ENCODE measurements around the gene DDX47.
"Not testable (repeated sequence)": the region's sequence is repeated elsewhere in the genome, so short reads cannot be mapped to it uniquely, and the experiment has no call there.

Gene DDX47

DNA sequence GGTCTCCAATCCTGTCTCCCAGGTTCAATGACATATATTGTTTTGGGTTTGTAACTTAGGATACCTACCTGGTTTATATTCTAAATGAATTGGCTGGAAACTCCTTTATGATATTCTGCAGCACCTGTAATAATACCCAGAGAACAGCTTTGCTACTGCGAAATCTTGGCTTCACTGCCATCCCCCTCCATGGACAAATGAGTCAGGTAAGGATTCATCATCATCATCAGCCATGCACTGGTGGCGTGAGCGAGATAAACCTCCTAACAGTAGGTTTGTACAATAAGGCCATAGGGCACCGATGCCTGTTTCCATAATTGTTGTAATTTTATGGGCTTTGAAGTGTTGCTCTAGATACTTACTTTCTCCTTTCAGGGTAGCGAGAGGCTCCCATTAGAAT, 10.7 kb downstream of the DDX47 start:
- DNase-seq: no peak

DNA sequence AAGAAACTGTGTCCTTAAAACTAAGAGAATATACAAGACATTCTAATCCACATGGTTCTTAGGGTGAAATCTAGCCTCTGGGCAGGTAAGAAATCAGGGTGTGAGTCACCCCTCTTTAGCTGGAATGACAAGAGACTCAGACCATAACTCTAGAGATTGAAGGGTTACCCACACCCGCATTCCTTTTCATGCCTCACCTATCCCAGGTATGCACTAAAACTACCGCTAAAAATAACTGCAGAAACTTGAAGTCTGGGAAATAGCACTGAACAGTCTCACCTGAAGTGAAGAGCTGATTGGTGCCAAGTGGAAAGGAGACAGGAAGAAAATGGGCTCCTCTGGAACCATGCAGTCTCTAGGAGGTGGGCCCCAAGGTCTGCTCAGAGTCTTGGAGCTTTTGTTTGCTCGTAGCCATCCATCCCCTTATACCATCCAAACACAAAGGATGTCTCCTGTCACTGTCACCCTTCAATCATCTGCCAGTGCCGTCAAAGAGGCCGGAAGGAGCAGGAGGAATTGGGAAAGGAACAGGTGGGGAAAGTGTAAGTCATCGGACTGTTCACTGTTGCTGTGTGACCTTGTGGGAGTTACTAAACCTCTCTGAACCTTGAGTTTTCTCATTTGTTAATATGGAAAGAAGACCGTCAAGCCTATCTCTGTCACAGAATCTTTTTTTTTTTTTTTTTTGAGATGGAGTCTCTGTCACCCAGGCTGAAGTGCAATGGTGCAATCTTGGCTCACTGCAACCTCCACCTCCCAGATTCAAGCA, 22.4 kb downstream of the DDX47 start:
- DNase-seq: no peak

DNA sequence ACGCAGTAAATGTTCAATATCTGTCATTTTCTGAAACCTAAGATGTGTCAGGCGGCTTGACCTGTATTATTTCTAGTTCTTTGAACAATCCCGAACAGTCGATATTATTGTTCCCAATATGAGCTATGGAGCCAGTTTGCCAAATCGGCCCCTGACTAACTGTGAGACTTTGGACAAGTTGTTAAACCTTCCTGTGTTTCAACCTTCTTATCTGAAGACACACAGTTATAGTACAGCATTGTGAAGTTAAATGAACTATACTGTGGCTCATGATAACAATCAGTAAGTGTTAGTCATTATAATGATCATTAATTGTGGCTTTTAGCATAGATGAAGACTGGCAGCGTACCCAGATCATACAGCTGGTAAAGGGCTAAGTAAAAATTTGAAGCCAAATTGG, 23.4 kb downstream of the DDX47 start:
- no peak for DNase-seq

DNA sequence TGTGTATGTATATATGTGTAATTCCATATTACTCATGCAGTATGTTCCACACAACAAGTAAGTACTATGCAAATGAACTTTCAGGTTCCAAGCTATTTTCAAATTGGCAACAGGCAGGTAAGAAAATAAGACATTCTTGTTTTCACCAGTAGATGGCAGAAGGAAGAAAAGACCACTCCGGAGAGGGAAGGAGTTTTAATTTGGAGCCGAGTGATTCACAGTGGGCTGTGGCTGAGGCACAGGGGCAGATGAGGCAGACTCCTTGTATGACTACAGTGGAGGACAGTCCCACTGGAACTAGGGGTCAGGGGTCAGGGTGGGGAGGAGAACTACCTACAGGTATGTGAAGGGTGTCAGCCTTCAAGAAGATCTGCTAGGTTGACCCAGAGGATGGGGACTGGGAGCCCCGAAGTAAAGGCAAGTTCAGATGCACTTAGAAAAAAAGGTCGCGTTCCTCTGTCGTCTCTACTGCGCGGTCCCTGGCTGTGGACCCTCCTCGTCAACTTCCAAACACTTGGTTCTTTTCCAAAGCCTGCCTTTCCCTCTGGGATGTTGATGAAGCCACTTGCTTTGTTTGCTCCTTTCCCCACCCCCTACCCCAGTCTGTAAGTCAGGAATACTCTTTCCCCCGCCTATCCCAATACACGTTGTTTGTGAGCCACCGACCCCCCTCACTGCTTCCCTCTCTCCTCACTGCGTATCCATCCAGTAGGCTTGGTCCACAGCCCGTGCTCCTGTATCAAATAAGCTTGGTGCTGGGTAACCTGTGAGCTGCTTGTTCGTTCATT, 24.1 kb downstream of the DDX47 start:
- peak; percentile 68 for DNase-seq

DNA sequence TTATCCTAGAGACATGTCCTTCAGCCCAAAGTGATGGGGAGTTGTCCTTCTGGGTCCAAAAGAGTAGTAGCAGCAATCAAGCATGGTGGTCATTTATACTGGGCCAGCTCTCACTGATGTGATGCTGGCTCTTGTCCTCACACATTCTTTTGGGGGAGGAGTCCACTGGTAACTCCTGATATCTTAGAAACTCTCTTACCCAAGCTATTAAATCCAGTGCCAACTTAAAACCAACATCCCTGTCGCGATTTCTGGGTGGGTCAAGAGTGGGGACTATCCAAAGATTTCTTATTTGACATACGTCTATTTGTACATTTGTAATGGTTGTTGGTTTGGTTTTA, 24.6 kb downstream of the DDX47 start:
- no peak for DNase-seq

DNA sequence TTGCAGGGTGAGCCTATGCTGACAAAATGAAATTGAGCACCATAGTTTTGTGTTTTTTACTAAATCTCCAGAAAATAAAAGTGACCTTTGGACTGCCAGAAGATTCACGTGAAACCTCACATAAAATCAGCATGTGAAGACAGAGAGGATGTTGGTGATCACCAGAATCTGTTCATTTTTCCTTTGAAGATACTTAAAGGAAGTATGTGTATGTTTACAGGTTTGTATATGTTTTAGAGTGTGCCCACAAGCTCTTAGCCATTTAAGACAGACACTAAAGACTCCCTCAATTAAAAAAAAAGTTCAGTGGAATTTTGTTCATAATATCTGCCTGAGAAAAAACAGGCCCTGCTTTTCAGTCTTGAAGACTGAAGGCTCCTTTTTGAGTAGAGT, 25.9 kb downstream of the DDX47 start:
- no peak for DNase-seq

DNA sequence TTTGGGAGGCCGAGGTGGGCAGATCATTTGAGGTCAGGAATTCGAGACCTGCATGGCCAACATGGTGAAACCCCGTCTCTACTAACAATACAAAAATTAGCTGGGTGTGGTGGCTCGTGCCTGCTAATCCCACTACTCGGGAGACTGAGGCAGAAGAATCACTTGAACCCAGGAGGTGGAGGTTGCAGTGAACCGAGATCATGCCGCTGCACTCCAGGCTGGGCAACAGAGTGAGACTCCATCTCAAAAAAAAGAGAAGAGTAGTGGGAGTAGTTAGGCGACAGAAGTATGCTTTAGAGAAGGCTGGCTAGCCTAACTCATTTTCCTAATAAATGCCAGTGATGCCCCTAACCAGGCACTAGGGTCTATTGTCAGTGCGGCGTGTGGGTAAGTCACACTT, 26.3 kb downstream of the DDX47 start:
- not testable (repeated sequence) for DNase-seq

DNA sequence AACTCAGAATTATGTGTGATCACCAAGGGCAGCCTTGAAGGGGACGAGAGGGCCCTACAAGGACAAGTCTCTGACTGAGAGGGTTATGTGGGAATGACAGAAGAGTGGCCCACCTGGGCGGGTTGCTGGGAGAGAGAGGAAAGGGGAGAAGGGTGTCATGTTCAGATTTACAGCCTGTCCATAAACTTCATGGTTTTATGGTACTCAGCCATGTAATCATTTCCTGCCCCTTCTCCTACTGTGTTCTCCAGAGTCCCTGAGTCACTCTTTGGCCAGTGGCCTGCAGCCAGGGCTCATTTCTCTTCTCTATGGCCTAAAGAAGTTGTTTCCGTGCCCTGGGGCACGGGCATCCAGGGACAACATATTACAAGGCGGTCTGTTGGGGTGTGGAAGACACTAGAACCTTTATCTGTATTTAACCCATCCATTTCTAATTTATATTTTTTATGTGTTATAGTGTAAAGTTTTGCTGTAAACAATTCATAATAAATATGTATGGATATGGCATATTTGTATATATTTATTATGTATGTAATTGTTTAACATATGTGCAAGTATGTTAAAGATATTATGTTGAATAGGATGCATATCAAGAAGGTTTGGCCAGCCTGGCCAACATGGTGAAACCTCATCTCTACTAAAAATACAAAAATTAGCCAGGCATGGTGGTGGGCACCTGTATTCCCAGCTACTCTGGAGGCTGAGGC, 26.9 kb downstream of the DDX47 start:
- DNase-seq: no peak

DNA sequence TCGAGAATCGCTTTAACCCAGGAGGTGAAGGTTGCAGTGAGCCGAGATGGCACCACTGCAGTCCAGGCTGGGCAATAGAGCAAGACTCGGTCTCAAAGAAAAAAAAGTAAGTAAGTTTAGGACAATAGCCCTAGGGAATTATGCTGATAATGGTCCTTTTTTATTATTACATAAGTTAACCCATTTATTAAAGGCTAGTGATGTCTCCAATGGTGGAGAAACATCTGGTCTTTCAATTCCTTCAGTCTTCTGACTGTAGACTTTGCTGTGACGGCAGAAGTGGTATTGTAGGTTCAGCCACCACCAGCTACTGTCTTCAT, 27.4 kb downstream of the DDX47 start:
- no peak for DNase-seq

DNA sequence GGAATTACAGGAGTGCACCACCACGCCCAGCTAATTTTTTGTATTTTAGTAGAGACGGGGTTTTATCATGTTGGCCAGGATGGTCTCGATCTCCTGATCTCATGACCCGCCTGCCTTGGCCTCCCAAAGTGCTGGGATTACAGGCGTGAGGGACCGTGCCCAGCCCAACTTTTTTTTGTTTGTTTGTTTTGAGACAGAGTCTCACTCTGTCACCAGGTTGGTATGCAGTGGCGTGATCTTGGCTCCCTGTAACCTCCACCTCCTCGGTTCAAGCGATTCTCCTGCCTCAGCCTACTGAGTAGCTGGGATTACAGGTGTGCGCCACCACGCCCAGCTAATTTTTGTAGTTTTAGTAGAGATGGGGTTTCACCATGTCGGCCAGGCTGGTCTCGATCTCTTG, 28.3 kb downstream of the DDX47 start:
- not testable (repeated sequence) for DNase-seq

DNA sequence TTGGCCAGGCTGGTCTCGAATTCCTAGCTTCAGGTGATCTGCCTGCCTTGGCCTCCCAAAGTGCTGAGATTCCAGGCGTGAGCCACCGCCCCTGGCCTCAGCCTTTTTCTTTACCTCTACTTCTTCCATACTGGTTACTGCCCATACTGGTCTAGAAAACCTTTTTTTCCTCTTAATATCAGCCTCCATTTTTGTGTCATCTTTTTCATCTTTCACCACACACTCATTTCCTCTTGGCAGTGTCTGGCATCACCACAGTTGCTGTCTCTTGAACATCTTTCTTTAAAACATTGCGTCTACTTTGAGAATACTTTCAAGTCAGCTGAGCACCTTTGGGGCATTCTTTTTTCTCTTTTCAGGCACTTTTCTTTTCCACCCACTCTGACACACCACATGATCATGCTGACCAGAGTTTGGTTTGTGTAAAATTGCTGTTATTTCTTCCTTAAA, 32.7 kb downstream of the DDX47 start:
- no peak for DNase-seq

DNA sequence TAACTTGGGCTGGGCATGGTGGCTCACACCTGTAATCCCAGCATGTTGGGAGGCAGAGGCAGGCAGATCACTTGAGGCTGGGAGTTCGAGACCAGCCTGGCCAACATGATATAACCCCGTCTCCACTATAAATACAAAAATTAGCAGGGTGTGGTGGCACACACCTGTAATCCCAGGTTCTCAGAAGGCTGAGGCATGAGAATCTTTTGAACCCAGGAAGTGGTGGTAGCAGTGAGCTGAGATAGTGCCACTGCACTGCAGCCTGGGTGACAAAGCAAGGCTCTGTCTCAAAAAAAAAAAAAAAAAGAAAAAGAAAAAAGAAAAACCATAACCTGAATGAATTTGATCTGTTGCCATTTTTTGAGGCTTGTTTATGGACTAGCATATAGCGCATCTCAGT, 33.6 kb downstream of the DDX47 start:
- not testable (repeated sequence) for DNase-seq

DNA sequence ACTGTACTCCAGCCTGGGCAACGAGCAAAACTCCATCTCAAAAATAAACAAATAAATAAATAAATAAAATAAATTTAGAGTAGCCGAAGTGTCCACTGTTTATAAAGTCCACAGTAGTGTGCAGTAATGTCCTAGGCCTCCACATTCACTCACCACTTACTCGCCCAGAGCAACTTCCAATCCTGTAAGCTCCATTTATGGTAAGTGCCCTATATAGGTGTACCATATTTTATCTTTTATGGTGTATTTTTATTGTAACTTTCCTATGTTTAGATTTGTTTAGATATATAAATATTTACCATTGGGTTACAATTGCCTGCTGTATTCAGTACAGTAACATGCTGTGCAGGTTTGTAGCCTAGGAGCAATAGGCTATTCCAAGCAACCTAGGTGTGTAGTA, 40.3 kb downstream of the DDX47 start:
- DNase-seq: no peak

DNA sequence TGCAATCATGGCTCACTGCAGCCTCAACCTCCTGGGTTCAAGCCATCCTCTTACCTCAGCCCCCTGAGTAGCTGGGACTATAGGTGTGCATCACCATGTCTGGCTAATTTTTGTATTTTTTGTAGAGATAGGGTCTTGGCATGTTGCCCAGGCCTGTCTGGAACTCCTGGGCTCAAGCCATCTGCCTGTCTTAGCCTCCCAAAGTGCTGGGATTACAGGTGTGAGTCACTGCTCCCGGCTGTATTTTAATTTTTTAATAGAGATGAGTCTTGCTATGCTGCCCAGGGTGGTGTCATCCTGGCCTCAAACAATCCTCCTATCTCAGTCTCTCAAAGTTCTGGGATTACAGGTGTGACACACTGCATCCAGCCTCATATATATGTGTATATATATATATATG, 46.5 kb downstream of the DDX47 start:
- no peak for DNase-seq

DNA sequence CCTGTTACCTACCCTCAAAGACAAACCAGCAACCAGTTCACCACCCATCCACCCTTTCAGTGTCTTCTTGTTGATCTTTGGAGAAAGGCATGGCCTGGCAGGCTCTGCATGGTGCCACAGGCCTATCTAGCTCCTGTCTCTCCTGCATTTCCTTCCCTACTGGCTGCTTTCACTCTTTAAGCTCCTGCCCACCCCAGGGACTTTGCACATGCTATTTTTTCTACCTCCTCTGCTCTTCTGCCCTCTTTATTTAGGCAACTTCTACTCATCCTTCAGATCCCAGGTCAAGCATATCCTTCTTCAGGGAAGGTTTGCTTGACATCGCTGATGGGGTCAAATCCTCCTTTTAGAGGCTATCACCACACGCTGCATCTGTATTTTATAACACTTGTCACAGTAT, 51.1 kb downstream of the DDX47 start:
- no peak for DNase-seq

DNA sequence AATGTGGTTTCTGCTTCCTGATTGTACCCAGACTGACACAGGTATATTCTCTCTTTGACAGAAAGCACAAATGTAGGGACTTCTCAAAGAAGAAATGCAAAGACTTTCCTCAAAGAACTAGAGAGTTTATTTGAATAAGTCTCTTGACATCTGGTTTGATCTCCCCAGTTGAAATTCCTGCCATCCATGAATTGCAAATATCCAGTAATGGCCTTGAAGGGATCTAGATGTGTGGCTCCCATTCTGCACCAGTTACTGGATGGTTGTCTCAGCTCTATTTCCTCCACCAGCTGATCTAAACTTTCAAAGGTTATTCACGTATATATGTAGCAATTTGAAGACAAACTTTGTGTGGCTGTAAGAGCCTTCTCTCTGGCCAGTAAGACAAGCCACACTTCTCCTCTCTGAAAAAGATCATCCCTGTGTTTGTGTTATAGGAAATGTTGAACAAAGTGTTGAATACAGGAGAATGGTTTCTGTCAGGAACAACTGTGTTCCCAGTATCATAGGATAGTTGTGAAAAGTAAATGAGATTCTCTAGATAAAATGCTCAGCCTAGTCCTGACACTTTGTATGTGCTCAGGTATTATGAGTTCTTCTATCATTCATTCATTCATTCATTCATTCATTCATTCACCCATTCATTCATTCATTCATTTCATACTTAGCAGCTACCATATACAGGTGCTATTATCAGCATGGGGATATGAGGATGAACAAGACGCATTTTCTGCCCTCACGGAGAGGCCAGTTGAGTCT, 55.5 kb downstream of the DDX47 start:
- no peak for DNase-seq

DNA sequence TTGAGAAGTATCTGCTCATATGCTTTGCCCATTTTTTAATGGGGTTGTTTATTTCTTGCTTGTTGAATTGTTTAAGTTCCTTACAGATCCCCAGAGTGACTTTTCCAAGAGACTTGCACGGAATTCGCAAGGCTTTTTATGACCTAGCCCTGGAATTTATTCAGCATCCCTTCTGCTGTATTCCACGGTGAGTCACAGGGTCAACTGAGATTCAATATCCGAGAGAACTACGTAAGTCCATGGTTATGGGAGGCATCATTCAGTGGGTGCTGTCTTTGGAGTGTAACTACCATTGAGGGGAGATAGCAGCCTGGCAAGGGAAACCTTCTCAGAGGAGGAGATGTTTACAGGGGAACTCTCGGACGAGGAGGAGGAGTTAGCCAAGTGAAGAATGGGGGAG, 57.3 kb downstream of the DDX47 start:
- no peak for DNase-seq

DNA sequence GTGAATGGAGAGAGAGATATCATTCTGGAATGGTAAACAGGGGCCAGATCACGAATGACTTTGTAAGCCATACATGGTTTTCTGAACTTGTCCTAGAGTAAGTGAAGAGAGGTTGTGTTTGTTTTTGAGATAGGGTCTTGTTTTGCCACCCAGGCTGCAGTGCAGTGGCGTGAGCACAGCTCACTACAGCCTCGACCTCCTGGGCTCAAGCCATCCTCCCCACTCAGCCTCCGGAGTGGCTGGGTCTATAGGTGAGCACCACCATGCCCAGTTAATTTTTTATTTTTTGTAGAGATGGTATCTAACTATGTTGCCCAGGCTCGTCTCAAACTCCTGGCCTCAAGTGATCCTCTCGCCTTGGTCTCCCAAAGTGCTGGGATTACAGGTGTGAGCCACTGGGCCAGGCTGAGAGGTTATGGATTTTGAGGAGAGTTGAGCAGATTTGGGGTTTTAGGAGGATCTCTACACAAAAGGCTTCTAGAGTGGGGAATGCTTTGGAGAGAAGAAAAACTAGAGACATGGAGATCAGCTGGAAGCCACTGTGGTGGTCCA, 58.5 kb downstream of the DDX47 start:
- no peak for DNase-seq

DNA sequence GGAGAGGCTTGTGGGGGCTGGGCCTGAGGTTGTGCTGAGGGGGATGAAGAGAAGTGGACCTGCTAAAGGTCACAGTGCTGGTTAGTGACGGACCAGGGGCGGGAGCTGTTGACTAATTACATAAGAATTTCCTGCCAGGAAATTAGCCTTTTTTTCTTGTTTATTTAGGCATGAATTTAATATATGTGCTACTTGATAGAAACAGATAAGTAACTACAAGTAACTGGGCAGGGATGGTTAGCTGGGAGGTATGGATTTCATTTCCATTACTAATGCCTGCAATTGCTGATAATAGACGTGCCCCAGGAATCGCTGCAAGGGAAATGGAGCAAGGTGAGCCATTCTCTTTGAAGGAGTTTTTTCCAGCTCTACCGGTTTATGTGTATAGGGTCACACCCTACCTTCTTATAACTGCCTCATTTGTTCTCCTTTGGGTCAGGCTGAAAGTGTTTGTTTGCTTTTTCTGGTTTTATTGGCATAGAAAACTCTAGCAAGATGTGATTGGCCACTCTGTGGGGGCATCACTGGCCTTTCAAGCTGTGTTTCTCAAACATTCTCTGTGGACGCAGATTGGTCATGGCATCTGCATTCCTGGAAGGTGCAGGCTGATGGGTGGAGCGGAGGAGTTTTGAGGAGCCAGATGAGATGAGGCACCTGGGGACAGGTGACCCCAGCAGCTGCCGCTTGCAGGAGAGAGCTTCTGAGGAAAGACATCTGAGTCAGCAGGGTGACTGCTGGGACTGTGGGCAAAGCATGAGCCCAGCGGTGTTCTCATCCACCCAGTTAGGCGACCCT, 59.2 kb downstream of the DDX47 start:
- no peak for DNase-seq

DNA sequence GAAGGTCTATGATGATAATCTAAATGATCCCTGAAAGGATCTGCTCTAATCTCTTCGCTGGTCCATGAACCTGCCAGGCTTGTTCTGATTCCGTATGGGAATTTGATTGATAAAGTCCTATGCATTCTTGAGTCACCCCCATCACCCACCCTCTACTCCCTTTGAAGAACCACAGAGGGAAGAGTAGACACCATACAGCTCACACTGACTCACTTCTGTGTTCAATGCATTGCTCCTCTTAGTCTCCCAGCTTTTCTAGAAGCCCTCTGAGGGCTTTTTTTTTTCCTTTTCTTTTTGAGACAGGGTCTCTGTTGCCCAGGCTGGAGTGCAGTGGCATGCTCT, 59.8 kb downstream of the DDX47 start:
- no peak for DNase-seq

DNA sequence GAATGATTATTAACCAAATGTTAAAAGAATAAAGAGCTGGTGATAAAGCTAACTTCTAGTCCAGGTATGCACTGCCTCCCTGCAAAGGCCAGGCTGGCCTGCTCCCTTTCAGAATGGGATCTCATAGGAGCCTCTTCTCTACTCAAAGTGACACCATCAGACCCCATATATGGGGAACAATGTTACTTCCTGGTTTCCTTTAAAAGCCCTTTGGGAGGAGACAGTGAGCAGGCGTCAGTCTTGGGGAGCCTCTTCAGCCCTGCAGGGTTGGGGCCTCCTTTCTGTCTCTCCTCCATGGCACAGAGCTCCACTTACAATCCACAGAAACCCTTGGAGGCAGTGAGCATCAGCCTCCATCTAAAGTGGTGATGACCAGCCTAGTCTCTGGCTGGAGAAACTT, 60.9 kb downstream of the DDX47 start:
- no peak for DNase-seq

DNA sequence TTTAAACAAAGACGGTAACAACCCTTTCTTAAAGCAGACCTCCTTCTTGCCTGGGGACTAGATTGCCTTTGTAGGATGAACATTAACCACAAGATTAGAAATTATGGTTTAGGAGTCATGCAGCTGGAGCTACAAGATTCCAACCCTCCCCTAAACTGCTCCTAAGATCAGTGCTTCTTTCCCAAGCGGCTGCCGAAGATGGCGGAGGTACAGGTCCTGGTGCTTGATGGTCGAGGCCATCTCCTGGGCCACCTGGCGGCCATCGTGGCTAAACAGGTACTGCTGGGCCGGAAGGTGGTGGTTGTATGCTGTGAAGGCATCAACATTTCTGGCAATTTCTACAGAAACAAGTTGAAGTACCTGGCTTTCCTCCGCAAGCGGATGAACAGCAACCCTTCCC, 62.2 kb downstream of the DDX47 start:
- DNase-seq: not testable (repeated sequence)
